ENCODE measurements around the gene SETBP1.

Gene SETBP1

DNA sequence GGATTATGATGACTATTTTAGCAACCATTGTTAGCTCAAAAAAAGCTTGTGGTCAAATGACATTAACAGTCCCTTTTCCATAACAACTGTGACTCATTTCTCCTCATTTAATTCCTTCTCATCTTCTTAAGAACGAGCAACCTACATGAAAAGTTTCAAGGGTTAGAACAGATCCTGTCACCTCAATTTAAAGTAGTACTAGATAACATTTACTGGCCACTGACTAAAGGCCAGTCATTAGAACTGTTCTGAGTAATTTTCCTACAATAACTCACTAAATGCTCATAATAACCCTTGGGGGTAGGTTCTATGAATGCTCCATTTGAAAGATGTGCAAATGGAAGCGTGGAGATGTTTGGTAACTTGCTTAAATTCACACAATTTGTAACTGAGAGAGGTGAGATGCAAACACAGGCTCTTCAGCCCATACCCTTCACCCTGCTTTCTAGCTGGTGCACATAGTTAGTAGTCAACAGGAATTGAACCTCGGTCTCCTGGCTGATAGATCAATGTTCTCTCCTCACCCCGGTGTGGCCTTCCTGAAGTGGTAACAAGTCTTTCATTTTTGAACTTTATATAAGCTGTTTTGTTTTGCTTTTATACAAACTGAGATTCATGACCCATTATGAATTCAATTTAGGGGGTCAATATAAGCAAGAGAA, 212.5 kb downstream of the SETBP1 start (continued):
- TF ChIP-seq ZNF155 (tag by site-specific recombination; IDR thresholded peaks at IDR 0.05) = no peak
- TF ChIP-seq, protein P1, sequence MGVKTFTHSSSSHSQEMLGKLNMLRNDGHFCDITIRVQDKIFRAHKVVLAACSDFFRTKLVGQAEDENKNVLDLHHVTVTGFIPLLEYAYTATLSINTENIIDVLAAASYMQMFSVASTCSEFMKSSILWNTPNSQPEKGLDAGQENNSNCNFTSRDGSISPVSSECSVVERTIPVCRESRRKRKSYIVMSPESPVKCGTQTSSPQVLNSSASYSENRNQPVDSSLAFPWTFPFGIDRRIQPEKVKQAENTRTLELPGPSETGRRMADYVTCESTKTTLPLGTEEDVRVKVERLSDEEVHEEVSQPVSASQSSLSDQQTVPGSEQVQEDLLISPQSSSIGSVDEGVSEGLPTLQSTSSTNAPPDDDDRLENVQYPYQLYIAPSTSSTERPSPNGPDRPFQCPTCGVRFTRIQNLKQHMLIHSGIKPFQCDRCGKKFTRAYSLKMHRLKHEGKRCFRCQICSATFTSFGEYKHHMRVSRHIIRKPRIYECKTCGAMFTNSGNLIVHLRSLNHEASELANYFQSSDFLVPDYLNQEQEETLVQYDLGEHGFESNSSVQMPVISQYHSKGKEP (tag by site-specific recombination; IDR thresholded peaks at IDR 0.05) = no peak
- TF ChIP-seq, protein P2, sequence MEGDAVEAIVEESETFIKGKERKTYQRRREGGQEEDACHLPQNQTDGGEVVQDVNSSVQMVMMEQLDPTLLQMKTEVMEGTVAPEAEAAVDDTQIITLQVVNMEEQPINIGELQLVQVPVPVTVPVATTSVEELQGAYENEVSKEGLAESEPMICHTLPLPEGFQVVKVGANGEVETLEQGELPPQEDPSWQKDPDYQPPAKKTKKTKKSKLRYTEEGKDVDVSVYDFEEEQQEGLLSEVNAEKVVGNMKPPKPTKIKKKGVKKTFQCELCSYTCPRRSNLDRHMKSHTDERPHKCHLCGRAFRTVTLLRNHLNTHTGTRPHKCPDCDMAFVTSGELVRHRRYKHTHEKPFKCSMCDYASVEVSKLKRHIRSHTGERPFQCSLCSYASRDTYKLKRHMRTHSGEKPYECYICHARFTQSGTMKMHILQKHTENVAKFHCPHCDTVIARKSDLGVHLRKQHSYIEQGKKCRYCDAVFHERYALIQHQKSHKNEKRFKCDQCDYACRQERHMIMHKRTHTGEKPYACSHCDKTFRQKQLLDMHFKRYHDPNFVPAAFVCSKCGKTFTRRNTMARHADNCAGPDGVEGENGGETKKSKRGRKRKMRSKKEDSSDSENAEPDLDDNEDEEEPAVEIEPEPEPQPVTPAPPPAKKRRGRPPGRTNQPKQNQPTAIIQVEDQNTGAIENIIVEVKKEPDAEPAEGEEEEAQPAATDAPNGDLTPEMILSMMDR (tag by site-specific recombination; IDR thresholded peaks at IDR 0.05) = no peak
- TF ChIP-seq, protein P3, sequence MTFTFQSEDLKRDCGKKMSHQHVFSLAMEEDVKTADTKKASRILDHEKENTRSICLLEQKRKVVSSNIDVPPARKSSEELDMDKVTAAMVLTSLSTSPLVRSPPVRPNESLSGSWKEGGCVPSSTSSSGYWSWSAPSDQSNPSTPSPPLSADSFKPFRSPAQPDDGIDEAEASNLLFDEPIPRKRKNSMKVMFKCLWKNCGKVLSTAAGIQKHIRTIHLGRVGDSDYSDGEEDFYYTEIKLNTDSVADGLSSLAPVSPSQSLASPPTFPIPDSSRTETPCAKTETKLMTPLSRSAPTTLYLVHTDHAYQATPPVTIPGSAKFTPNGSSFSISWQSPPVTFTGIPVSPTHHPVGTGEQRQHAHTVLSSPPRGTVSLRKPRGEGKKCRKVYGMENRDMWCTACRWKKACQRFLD (tag by site-specific recombination; IDR thresholded peaks at IDR 0.05) = no peak
- no peak for TF ChIP-seq ZFP37 (tag by site-specific recombination; IDR thresholded peaks at IDR 0.05)

GRCh38 chr18:44893966-44894365, 213.3 kb downstream of the SETBP1 start:
- POLR2A ChIA-PET = no interaction called here
- H3K4me1 ChIP-seq (ENCODE audit: control insufficient read depth, insufficient read depth, low read length) = no peaks in the 10 kb centered on the region; the same call in 1 of the 2 replicates
- no peaks in the 10 kb centered on the region for H3K36me3 ChIP-seq (ENCODE audit: control insufficient read depth in 2 of 2, insufficient read depth in 1 of 2, low read length in 2 of 2)
- no peak for TF ChIP-seq KLF10 (tag by site-specific recombination; IDR thresholded peaks at IDR 0.05)
- no peak for TF ChIP-seq ZNF623 (tag by site-specific recombination; IDR thresholded peaks at IDR 0.05)
- no peak for TF ChIP-seq ZBTB7A (tag by site-specific recombination; IDR thresholded peaks at IDR 0.05; ENCODE audit: low read depth)
- no peak for TF ChIP-seq ZNF571 (tag by site-specific recombination; IDR thresholded peaks at IDR 0.05)
- TF ChIP-seq HOXD13 (CRISPR knock-in tag; IDR thresholded peaks at IDR 0.05; ENCODE audit: borderline replicate concordance) = no peak
- TF ChIP-seq ZNF133 (tag by site-specific recombination; IDR thresholded peaks at IDR 0.05) = no peak
- TF ChIP-seq ZNF24 (tag by site-specific recombination; IDR thresholded peaks at IDR 0.05) = no peak
- no peak for TF ChIP-seq ZNF624 (tag by site-specific recombination; IDR thresholded peaks at IDR 0.05)
- no peak for TF ChIP-seq SETDB1 (IDR thresholded peaks at IDR 0.05; ENCODE audit: insufficient read length, low read length)
- TF ChIP-seq, protein P4, sequence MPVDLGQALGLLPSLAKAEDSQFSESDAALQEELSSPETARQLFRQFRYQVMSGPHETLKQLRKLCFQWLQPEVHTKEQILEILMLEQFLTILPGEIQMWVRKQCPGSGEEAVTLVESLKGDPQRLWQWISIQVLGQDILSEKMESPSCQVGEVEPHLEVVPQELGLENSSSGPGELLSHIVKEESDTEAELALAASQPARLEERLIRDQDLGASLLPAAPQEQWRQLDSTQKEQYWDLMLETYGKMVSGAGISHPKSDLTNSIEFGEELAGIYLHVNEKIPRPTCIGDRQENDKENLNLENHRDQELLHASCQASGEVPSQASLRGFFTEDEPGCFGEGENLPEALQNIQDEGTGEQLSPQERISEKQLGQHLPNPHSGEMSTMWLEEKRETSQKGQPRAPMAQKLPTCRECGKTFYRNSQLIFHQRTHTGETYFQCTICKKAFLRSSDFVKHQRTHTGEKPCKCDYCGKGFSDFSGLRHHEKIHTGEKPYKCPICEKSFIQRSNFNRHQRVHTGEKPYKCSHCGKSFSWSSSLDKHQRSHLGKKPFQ (tag by site-specific recombination; IDR thresholded peaks at IDR 0.05) = no peak
- TF ChIP-seq ZNF184 (tag by site-specific recombination; IDR thresholded peaks at IDR 0.05) = no peak
- TF ChIP-seq ZNF146 (tag by site-specific recombination; IDR thresholded peaks at IDR 0.05) = no peak
- TF ChIP-seq ZNF211 (tag by site-specific recombination; IDR thresholded peaks at IDR 0.05; ENCODE audit: low read depth) = no peak
- TF ChIP-seq ZNF354C (tag by site-specific recombination; IDR thresholded peaks at IDR 0.05; ENCODE audit: borderline replicate concordance, low read depth) = no peak
- TF ChIP-seq KLF1 (tag by site-specific recombination; IDR thresholded peaks at IDR 0.05) = no peak
- H3K27ac ChIP-seq (ENCODE audit: extremely low read depth, low read depth, low read length) = no peak overlapping the region
- no peak overlapping the region for H3K4me3 ChIP-seq (ENCODE audit: low read depth, low read length)
- CTCF ChIA-PET = interaction anchor here (0.6 to 1.0 kb wide), 3 partner anchors 7 to 1275 kb away, joined by 3 read pairs; no protein-coding TSS in a partner anchor
- peaks cover 4% of the 10 kb centered on the region; the same call in 1 of the 2 replicates for H3K9me3 ChIP-seq (ENCODE audit: control insufficient read depth, insufficient read depth, low read depth, low read length)
